ENCODE measurements around the gene CACNA1H.

The CACNA1H gene

GRCh38 chr16:1159973-1160772 is 7.3 kb downstream of the CACNA1H start:
- H3K27ac ChIP-seq, result no peak overlapping the region
- TF ChIP-seq ZFX (IDR thresholded peaks at IDR 0.05; ENCODE audit: borderline replicate concordance) (no peak), CTCF (IDR thresholded peaks at IDR 0.05) (no peak)

GRCh38 chr16:1160773-1161348 is 8.0 kb downstream of the CACNA1H start:
- TF ChIP-seq CTCF (IDR thresholded peaks at IDR 0.05) (no peak), ZFX (IDR thresholded peaks at IDR 0.05; ENCODE audit: borderline replicate concordance) (no peak)
- H3K27ac ChIP-seq, result no peak overlapping the region

- TF ChIP-seq ZFX (IDR thresholded peaks at IDR 0.05; ENCODE audit: borderline replicate concordance) (no peak), CTCF (IDR thresholded peaks at IDR 0.05) (no peak)
- no peak overlapping the region for H3K27ac ChIP-seq
Measured at GRCh38 chr16:1162701-1163566, 10.0 kb downstream of the CACNA1H start.

- no peak overlapping the region for H3K27ac ChIP-seq
- TF ChIP-seq ZFX (IDR thresholded peaks at IDR 0.05; ENCODE audit: borderline replicate concordance) (no peak), CTCF (IDR thresholded peaks at IDR 0.05) (no peak)
Measured at GRCh38 chr16:1163567-1164055, 10.7 kb downstream of the CACNA1H start.

GRCh38 chr16:1164382-1164781 is 11.5 kb downstream of the CACNA1H start:
- no peak for TF ChIP-seq CTCF (IDR thresholded peaks at IDR 0.05)
- TF ChIP-seq ZFX (IDR thresholded peaks at IDR 0.05; ENCODE audit: borderline replicate concordance), result no peak

GRCh38 chr16:1164975-1165374 is 12.1 kb downstream of the CACNA1H start:
- H3K27ac ChIP-seq, result no peak overlapping the region
- TF ChIP-seq CTCF (IDR thresholded peaks at IDR 0.05), result no peak
- TF ChIP-seq ZFX (IDR thresholded peaks at IDR 0.05; ENCODE audit: borderline replicate concordance), result no peak

More at GRCh38 chr16:1164382-1164781, 11.5 kb downstream of the CACNA1H start:
- H3K27ac ChIP-seq, result no peak overlapping the region
